GM12878 (cell line): ENCODE results near the gene VIPR1. TPM values are rescaled to one million over a fixed set of nuclear protein-coding genes. Genes with fewer than 3 reads are reported as not detected.

Experiments
- ATAC-seq: fragments of 200-7000 bp; cut with Tn5 transposase; 3 replicates; pipeline ENCODE4 v1.9.1; 2020; ENCODE audit warnings: mild to moderate bottlenecking, moderate library complexity
- BruUV-seq: library from RNA; stranded (reverse); fragments of 400-500 nt; replicated peaks from 2 replicates; lab custom pipeline; 2021; lab: Mats Ljungman, UMichigan
- CTCF ChIA-PET: fragments of 300-600 bp; sonication (Branson Sonifier 250); formaldehyde crosslinking; extraction: SDS; loops from one replicate; lab custom pipeline; 2021; ENCODE audit warnings: inconsistent platforms; lab: Yijun Ruan, JAX
- POLR2A ChIA-PET: fragments of 350-600 bp; formaldehyde crosslinking; extraction: SDS; loops from one replicate; lab custom pipeline; 2021; ENCODE audit warnings: inconsistent platforms; lab: Charles Lee
- RAD21 ChIA-PET: fragments of 300-600 bp; sonication (Branson Sonifier 250); formaldehyde crosslinking; loops from one replicate; lab custom pipeline; 2023; ENCODE audit warnings: antibody characterized with exemption; ENCODE audit not compliant: unreplicated experiment; lab: Charles Lee
- SMC1A ChIA-PET: fragments of 300-600 bp; sonication (Branson Sonifier 250); formaldehyde crosslinking; loops from one replicate; lab custom pipeline; 2023; ENCODE audit not compliant: unreplicated experiment, uncharacterized antibody; lab: Charles Lee
- DNase-seq: peaks from one replicate; pipeline ENCODE4 v3.0.0-alpha.2; 2011; ENCODE audit warnings: low read depth, low spot score
- FAIRE-seq: peaks from 3 replicates; lab custom pipeline; 2011; peaks lifted over from hg19 to GRCh38; lab: Jason Lieb, UNC
- H2AFZ ChIP-seq: 2 replicates; pipeline ENCODE4 v1.6.0; 2011; ENCODE audit warnings: low read depth, low read length, control low read depth; ENCODE audit not compliant: control insufficient read depth
- H3K27ac ChIP-seq: 2 replicates; pipeline ENCODE4 v1.5.1; 2011; ENCODE audit warnings: control low read depth; ENCODE audit not compliant: control insufficient read depth, insufficient read depth
- H3K27me3 ChIP-seq, 2 experiments: replicated peaks in 1 of 2; 2 replicates each; pipeline versions ENCODE4 v1.6.0 to v1.6.1; 2011; ENCODE audit warnings: low read length in 1 of 2; ENCODE audit not compliant: control insufficient read depth in 2 of 2, insufficient read depth in 2 of 2
- H3K36me3 ChIP-seq, 2 experiments: 2 replicates each; pipeline ENCODE4 v1.5.1; 2011; ENCODE audit warnings: low read length in 1 of 2; ENCODE audit not compliant: control insufficient read depth in 2 of 2, insufficient read depth in 2 of 2
- H3K4me1 ChIP-seq: 2 replicates; pipeline ENCODE4 v1.6.1; 2011; ENCODE audit warnings: mild to moderate bottlenecking, low read length, moderate library complexity, mixed read lengths; ENCODE audit not compliant: control insufficient read depth, insufficient read depth
- H3K4me2 ChIP-seq: 2 replicates; pipeline ENCODE4 v1.6.0; 2011; ENCODE audit warnings: control low read depth; ENCODE audit not compliant: control insufficient read depth, insufficient read depth
- H3K4me3 ChIP-seq: fragments of 200-600 bp; sonication (generic); 2 replicates; pipeline ENCODE4 v1.5.1; 2016
- H3K79me2 ChIP-seq: 2 replicates; pipeline ENCODE4 v1.6.0; 2011; ENCODE audit warnings: low read length; ENCODE audit not compliant: control insufficient read depth, insufficient read depth
- H3K9ac ChIP-seq: 2 replicates; pipeline ENCODE4 v1.8.0; 2011; ENCODE audit warnings: low read length, control low read depth, mixed read lengths; ENCODE audit not compliant: control insufficient read depth, insufficient read depth
- H3K9me3 ChIP-seq: replicated peaks from 3 replicates; pipeline ENCODE4 v1.5.1; 2011; ENCODE audit warnings: mild to moderate bottlenecking, low read length; ENCODE audit not compliant: control insufficient read depth, insufficient read depth
- H4K20me1 ChIP-seq: 2 replicates; pipeline ENCODE4 v1.6.0; 2011; ENCODE audit not compliant: control insufficient read depth, insufficient read depth
- BACH1 ChIP-seq: fragments of 450-650 bp; IDR thresholded peaks from 2 replicates; pipeline ENCODE4 v1.6.1; 2017; ENCODE audit warnings: mild to moderate bottlenecking, borderline replicate concordance
- DPF2 ChIP-seq: fragments of 450-650 bp; IDR thresholded peaks from 2 replicates; pipeline ENCODE4 v1.6.1; 2017; ENCODE audit warnings: mild to moderate bottlenecking
- ELK1 ChIP-seq: IDR thresholded peaks from 2 replicates; pipeline ENCODE4 v1.6.1; 2012; ENCODE audit warnings: low read depth, low read length, improper control_type of control experiment
- EP300 ChIP-seq, 2 experiments: fragments of 150-350 bp in 1 of 2; IDR thresholded peaks; 2 replicates each; pipeline ENCODE4 v1.6.1; 2011 to 2012; ENCODE audit warnings: low read depth in 2 of 2, low read length in 2 of 2, borderline replicate concordance in 1 of 2, improper control_type of control experiment in 1 of 2, inconsistent platforms in 1 of 2; ENCODE audit not compliant: control insufficient read depth in 1 of 2
- IRF4 ChIP-seq: IDR thresholded peaks from 2 replicates; pipeline ENCODE4 v1.6.1; 2011; ENCODE audit warnings: low read depth, low read length
- LARP7 ChIP-seq: fragments of 450-650 bp; IDR thresholded peaks from 2 replicates; pipeline ENCODE4 v1.6.1; 2017; ENCODE audit warnings: mild to moderate bottlenecking
- MYB ChIP-seq: fragments of 150-350 bp; IDR thresholded peaks from 2 replicates; pipeline ENCODE4 v1.6.1; 2014; ENCODE audit warnings: mild to moderate bottlenecking, low read depth, low read length, borderline replicate concordance
- NFXL1 ChIP-seq: fragments of 450-650 bp; IDR thresholded peaks from 2 replicates; pipeline ENCODE4 v1.6.1; 2017; ENCODE audit warnings: antibody characterized with exemption, mild to moderate bottlenecking, borderline replicate concordance
- NRF1 ChIP-seq: conservative IDR thresholded peaks from 2 replicates; pipeline ENCODE4 v1.6.1; 2011; ENCODE audit warnings: mild to moderate bottlenecking, low read depth, low read length, improper control_type of control experiment
- PAX8 ChIP-seq: fragments of 450-650 bp; IDR thresholded peaks from 2 replicates; pipeline ENCODE4 v1.6.1; 2017; ENCODE audit warnings: mild to moderate bottlenecking, moderate library complexity
- POLR2AphosphoS2 ChIP-seq: IDR thresholded peaks from 2 replicates; pipeline ENCODE4 v1.6.1; 2011; ENCODE audit warnings: low read depth, mild to moderate bottlenecking, low read length, improper control_type of control experiment, moderate library complexity
- POU2F2 ChIP-seq: IDR thresholded peaks from 3 replicates; pipeline ENCODE4 v1.6.1; 2011; ENCODE audit warnings: low read depth, mild to moderate bottlenecking, low read length, borderline replicate concordance
- SPI1 ChIP-seq: IDR thresholded peaks from 2 replicates; pipeline ENCODE4 v1.6.1; 2011; ENCODE audit warnings: low read depth, mild to moderate bottlenecking, low read length, moderate library complexity, borderline replicate concordance; ENCODE audit not compliant: insufficient read depth
- SRF ChIP-seq, 2 experiments: IDR thresholded peaks; 2 replicates each; pipeline ENCODE4 v1.6.1; 2011; ENCODE audit warnings: low read depth in 2 of 2, low read length in 2 of 2, mild to moderate bottlenecking in 1 of 2, moderate library complexity in 1 of 2
- STAT3 ChIP-seq: IDR thresholded peaks from 2 replicates; pipeline ENCODE4 v1.6.1; 2011; ENCODE audit warnings: low read depth, low read length, improper control_type of control experiment
- YY1 ChIP-seq: IDR thresholded peaks from 2 replicates; pipeline ENCODE4 v1.6.1; 2011; ENCODE audit warnings: low read depth, mild to moderate bottlenecking, low read length
- ZNF622 ChIP-seq: fragments of 450-650 bp; IDR thresholded peaks from 2 replicates; pipeline ENCODE4 v1.6.1; 2017; ENCODE audit warnings: mild to moderate bottlenecking, inconsistent platforms
- WGBS: methylation state at CpG from one replicate; pipeline ENCODE4 v1.1.6; 2016; ENCODE audit warnings: low lambda C conversion rate; ENCODE audit not compliant: insufficient replicate concordance, insufficient coverage; ENCODE audit errors: missing lambda C conversion rate; 5-methylcytosine and 5-hydroxymethylcytosine counted together
- in situ Hi-C: fragments of 300-500 bp; cut with MboI; formaldehyde crosslinking; loops from 9 replicates; pipeline ENCODE4 v1.14.3; 2018; ENCODE audit warnings: mixed read lengths
- intact Hi-C: fragments of 100-400 bp; cut with micrococcal nuclease; formaldehyde crosslinking; loops from one replicate; pipeline ENCODE4 v1.14.2; 2022; ENCODE audit not compliant: unreplicated experiment
- polyA plus RNA-seq, 11 experiments: library from polyadenylated mRNA; depleted of rRNA in 4 of 11; unstranded in 6 of 11; stranded (reverse) in 5 of 11; fragments of >200 nt; fragmentation: Nextera tagmentation in 4 of 11; fragmentation: Illumina TruSeq in 1 of 11; extraction: Ambion mirVana in 4 of 11; extraction: Trizol in 1 of 11; gene quantifications; 1 replicate in 1 of 11; 2 replicates in 10 of 11; pipeline versions ENCODE4 v1.2.1 to v1.2.3, GENCODE V29; 2011 to 2016; ENCODE audit warnings: inconsistent platforms in 2 of 11, missing spikeins in 2 of 11, low read depth in 1 of 11
- total RNA-seq, 4 experiments: library from RNA; depleted of rRNA in 3 of 4; stranded (reverse); fragments of >200 nt in 3 of 4; fragmentation: Illumina TruSeq in 1 of 4; extraction: Trizol in 1 of 4; gene quantifications; 2 replicates each; pipeline versions ENCODE4 v1.2.1 to v1.2.3, GENCODE V29; 2013 to 2021
- TF ChIP-seq, protein P1 (sequence below): fragments of 450-650 bp; IDR thresholded peaks from 2 replicates; pipeline ENCODE4 v1.6.1; 2017; ENCODE audit warnings: mild to moderate bottlenecking

The VIPR1 gene
- total and polyA plus RNA-seq, 10 of the 15 experiments (the other 5 are each of a cell fraction or from before 2014, with no cell fraction given): 0.03 to 0.28 (median 0.12) TPM; not detected in 6

DNA sequence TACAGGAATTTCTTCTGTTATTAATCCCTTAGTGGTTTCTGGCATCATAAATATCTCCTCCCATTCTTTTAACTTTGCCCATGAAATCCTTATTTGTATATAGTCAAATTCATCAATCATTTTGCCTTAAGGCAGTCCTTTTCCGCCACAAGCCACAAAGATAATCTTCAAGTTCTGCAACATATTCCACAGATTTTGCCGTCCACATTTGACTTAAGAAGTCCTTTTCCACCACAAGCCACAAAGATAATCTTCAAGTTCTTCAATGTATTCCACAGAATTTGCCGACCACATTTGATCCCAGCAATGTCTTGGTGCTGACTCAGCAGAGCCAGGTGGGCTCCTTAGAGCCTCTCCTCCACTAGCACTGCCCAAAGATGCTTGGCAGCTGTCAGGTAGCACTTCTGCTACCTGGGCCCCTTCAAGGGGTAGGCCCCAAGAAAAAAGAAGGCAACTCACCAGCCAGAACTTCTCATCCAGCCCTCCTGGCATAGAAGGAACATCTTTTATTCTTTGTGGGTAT lies 44.3 kb downstream of the VIPR1 start:
- DNase-seq: no peak

More for the DNA sequence above, 44.3 kb downstream of the VIPR1 start:
- in situ Hi-C loops: no loop called here
- Histone ChIP-seq H3K27ac (no peak overlapping the region), H4K20me1 (no peaks in the 10 kb centered on the region; the same call in 1 of the 2 replicates), H2AFZ (no peak overlapping the region), H3K4me2 (no peak overlapping the region), H3K36me3 (peaks cover 0 to 8% of the 10 kb centered on the region in 2 experiments; a peak in 2 of 4 replicates), H3K27me3 (no peaks in the 10 kb centered on the region), H3K9me3 (no peaks in the 10 kb centered on the region), H3K9ac (no peak overlapping the region), H3K79me2 (no peaks in the 10 kb centered on the region), H3K4me3 (no peak overlapping the region), H3K4me1 (no peaks in the 10 kb centered on the region)
- no peak for FAIRE-seq
- WGBS: 93% methylated on average over 3 of the region's 3 CpGs
- intact Hi-C loops: loop anchor here (10.0 kb wide), 2 partner anchors 198 to 652 kb away; no protein-coding TSS in a partner anchor
- ChIA-PET CTCF (interaction anchor here (0.6 to 4.8 kb wide), 24 partner anchors 11 to 698 kb away, joined by 3 to 32 read pairs (median 3); partner anchors contain the start of gene SEC22C), RAD21 (interaction anchor here (1.1 kb wide), 1 partner anchor 300 kb away, joined by 3 read pairs; no protein-coding TSS in a partner anchor), POLR2A (no interaction called here), SMC1A (interaction anchor here (0.8 to 2.8 kb wide), 6 partner anchors 9 to 422 kb away, joined by 3 to 19 read pairs (median 4); no protein-coding TSS in a partner anchor)
- ATAC-seq: no peak
- no peak for TF ChIP-seq MYB
- no peak for TF ChIP-seq SPI1
- no peak for TF ChIP-seq YY1
- TF ChIP-seq IRF4: no peak
- TF ChIP-seq PAX8: no peak
- TF ChIP-seq DPF2: no peak
- TF ChIP-seq, protein P1, sequence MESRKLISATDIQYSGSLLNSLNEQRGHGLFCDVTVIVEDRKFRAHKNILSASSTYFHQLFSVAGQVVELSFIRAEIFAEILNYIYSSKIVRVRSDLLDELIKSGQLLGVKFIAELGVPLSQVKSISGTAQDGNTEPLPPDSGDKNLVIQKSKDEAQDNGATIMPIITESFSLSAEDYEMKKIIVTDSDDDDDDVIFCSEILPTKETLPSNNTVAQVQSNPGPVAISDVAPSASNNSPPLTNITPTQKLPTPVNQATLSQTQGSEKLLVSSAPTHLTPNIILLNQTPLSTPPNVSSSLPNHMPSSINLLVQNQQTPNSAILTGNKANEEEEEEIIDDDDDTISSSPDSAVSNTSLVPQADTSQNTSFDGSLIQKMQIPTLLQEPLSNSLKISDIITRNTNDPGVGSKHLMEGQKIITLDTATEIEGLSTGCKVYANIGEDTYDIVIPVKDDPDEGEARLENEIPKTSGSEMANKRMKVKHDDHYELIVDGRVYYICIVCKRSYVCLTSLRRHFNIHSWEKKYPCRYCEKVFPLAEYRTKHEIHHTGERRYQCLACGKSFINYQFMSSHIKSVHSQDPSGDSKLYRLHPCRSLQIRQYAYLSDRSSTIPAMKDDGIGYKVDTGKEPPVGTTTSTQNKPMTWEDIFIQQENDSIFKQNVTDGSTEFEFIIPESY: no peak
- no peak for TF ChIP-seq NFXL1
- TF ChIP-seq SRF (IDR thresholded peaks at IDR 0.05; ENCODE audit: low read depth in 2 of 2, low read length in 2 of 2): no peak
- TF ChIP-seq ZNF622: no peak
- TF ChIP-seq POLR2AphosphoS2: no peak
- TF ChIP-seq STAT3: no peak
- TF ChIP-seq EP300 (IDR thresholded peaks at IDR 0.05; ENCODE audit: borderline replicate concordance in 1 of 2, control insufficient read depth in 1 of 2, low read depth in 2 of 2, low read length in 2 of 2): no peak
- no peak for TF ChIP-seq NRF1
- no peak for TF ChIP-seq BACH1
- no peak for TF ChIP-seq ELK1
- TF ChIP-seq POU2F2: no peak
- no peak for TF ChIP-seq LARP7
- BruUV-seq: no TSS peak
